ENCODE results near the gene XIRP2. TPM values are rescaled to one million over a fixed set of nuclear protein-coding genes. Genes with fewer than 3 reads are reported as not detected.

XIRP2 gene
- total and polyA plus RNA-seq, 10 of the 15 experiments (the other 5 are each of a cell fraction or from before 2014, with no cell fraction given) = 0.03 TPM; not detected in 9

GRCh38 chr2:167209784-167210183 is 321.5 kb downstream of the XIRP2 start:
- Histone ChIP-seq H3K79me2 (ENCODE audit: control insufficient read depth, insufficient read depth, low read length) (no peaks in the 10 kb centered on the region), H3K27ac (ENCODE audit: control insufficient read depth, insufficient read depth) (no peak overlapping the region), H3K9ac (ENCODE audit: control insufficient read depth, insufficient read depth, low read length) (no peak overlapping the region), H3K36me3 (ENCODE audit: control insufficient read depth in 2 of 2, insufficient read depth in 2 of 2, low read length in 1 of 2) (no peaks in the 10 kb centered on the region), H4K20me1 (ENCODE audit: control insufficient read depth, insufficient read depth) (no peaks in the 10 kb centered on the region), H3K9me3 (replicated peaks; ENCODE audit: control insufficient read depth, insufficient read depth, low read length) (no peaks in the 10 kb centered on the region), H2AFZ (ENCODE audit: control insufficient read depth, low read depth, low read length) (no peak overlapping the region), H3K4me1 (ENCODE audit: control insufficient read depth, insufficient read depth, low read length) (no peaks in the 10 kb centered on the region), H3K27me3 (replicated peaks in 1 of 2; ENCODE audit: control insufficient read depth in 2 of 2, insufficient read depth in 2 of 2, low read length in 1 of 2) (no peaks in the 10 kb centered on the region), H3K4me3 (no peak overlapping the region), H3K4me2 (ENCODE audit: control insufficient read depth, insufficient read depth) (no peak overlapping the region)
- SMC1A ChIA-PET (ENCODE audit: uncharacterized antibody, unreplicated experiment) = interaction anchor here (1.4 to 1.5 kb wide), 3 partner anchors 13 to 671 kb away, joined by 3 to 6 read pairs (median 4); no protein-coding TSS in a partner anchor
- 28% methylated on average over 3 of the region's 3 CpGs for WGBS (ENCODE audit: insufficient coverage, insufficient replicate concordance, low lambda C conversion rate, missing lambda C conversion rate)
- in situ Hi-C loops (cut with MboI) (no loop called here), intact Hi-C loops (cut with micrococcal nuclease; ENCODE audit: unreplicated experiment) (loop anchor here (5.0 kb wide), 2 partner anchors 507 to 582 kb away; no protein-coding TSS in a partner anchor)
- no TSS peak for BruUV-seq (replicated peaks)
- no peak for FAIRE-seq
- POLR2A ChIA-PET = no interaction called here
- no peak for ATAC-seq
- no peak for DNase-seq (ENCODE audit: low read depth, low spot score)
- RAD21 ChIA-PET (ENCODE audit: unreplicated experiment) = no interaction called here
- no peak for TF ChIP-seq E2F8 (IDR thresholded peaks at IDR 0.05; ENCODE audit: low read depth, partially characterized antibody)
- no peak for TF ChIP-seq ZNF384 (IDR thresholded peaks at IDR 0.05; ENCODE audit: borderline replicate concordance, low read depth, low read length)
- no peak for TF ChIP-seq SRF (IDR thresholded peaks at IDR 0.05; ENCODE audit: low read depth in 2 of 2, low read length in 2 of 2)
- no peak for TF ChIP-seq NRF1 (conservative IDR thresholded peaks at IDR 0.05; ENCODE audit: low read depth, low read length)
- no peak for TF ChIP-seq TBL1XR1 (IDR thresholded peaks at IDR 0.05; ENCODE audit: low read depth, low read length)
- no peak for TF ChIP-seq EED (IDR thresholded peaks at IDR 0.05; ENCODE audit: low read depth)
- TF ChIP-seq NR2C2 (IDR thresholded peaks at IDR 0.05; ENCODE audit: borderline replicate concordance, control insufficient read depth, insufficient read length, low read depth) = no peak
- TF ChIP-seq DPF2 (IDR thresholded peaks at IDR 0.05) = no peak
- TF ChIP-seq SP1 (IDR thresholded peaks at IDR 0.05; ENCODE audit: low read depth, low read length) = no peak
- TF ChIP-seq KAT2A (conservative IDR thresholded peaks at IDR 0.05; ENCODE audit: control insufficient read depth, low read depth, low read length) = no peak
- TF ChIP-seq PBX3 (IDR thresholded peaks at IDR 0.05; ENCODE audit: insufficient replicate concordance, low read depth, low read length) = no peak
- no peak for TF ChIP-seq MEF2A (IDR thresholded peaks at IDR 0.05; ENCODE audit: insufficient read depth, low read depth, low read length)
- TF ChIP-seq HDAC6 (IDR thresholded peaks at IDR 0.05; ENCODE audit: unreplicated experiment) = no peak
- CTCF ChIA-PET = interaction anchor here (1.0 to 2.9 kb wide), 3 partner anchors 24 to 510 kb away, joined by 3 to 19 read pairs (median 4); no protein-coding TSS in a partner anchor
